ENCODE measurements around the gene CBX2. TPM values are rescaled to one million over a fixed set of nuclear protein-coding genes. Genes with fewer than 3 reads are reported as not detected.

The CBX2 gene
- total and polyA plus RNA-seq, 8 donors: 1.1 to 3.2 (median 2.5) TPM

DNA sequence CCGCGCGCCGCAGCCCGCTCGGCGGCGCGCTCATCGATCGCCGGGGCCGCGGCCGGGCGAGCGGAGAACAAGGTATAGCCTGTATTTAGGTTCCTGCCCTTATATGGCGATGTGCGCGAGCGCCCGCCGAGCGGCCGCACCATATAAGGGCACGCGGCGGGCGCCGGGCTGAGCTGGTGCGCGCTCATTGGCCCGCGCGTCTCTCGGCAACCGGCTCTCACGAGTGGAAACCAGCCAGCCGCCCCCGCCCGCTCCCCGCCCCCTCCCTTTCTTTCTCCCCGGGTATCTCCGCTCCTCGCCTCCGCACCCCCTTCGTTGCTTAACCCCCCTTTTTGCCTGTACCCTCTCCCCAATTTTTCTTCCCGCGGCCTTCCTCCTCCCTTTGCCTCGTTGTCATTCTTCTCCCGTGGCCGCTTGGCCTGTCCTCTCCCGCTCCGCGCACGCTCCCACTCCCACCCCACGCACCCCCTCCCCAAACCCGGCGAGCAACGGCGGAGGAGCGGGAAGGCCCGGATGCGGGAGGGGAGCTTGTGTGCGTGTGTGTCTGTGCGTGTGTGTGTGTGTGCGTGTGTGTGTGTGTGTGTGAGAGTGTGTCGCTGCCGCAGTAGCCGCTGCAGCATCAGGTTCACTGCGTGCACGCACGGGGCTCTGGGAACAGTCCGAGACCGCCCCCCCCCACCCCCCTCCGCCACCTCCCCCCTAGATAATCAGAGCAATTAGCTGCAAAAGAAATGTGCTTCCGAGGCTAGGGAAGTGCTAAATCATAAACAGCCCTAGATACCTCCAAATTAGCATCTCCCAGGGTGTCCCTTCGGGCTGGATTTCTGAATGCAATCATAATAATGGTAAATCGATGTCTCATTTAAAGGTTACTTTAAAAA, 32.4 kb downstream of the CBX2 start:
- peak; percentile 51 to 88 (median 72) for DNase-seq
- Histone ChIP-seq H3K27ac (no peak overlapping the region), H3K4me1 (peaks cover 19 to 34% (median 20%) of the 10 kb centered on the region in 3 donors), H3K4me3 (no peak overlapping the region), H3K9me3 (no peaks in the 10 kb centered on the region), H3K36me3 (no peaks in the 10 kb centered on the region), H3K27me3 (peaks cover 3 to 37% (median 8%) of the 10 kb centered on the region in 4 donors)
- TF ChIP-seq, protein P1, sequence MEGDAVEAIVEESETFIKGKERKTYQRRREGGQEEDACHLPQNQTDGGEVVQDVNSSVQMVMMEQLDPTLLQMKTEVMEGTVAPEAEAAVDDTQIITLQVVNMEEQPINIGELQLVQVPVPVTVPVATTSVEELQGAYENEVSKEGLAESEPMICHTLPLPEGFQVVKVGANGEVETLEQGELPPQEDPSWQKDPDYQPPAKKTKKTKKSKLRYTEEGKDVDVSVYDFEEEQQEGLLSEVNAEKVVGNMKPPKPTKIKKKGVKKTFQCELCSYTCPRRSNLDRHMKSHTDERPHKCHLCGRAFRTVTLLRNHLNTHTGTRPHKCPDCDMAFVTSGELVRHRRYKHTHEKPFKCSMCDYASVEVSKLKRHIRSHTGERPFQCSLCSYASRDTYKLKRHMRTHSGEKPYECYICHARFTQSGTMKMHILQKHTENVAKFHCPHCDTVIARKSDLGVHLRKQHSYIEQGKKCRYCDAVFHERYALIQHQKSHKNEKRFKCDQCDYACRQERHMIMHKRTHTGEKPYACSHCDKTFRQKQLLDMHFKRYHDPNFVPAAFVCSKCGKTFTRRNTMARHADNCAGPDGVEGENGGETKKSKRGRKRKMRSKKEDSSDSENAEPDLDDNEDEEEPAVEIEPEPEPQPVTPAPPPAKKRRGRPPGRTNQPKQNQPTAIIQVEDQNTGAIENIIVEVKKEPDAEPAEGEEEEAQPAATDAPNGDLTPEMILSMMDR (IDR thresholded peaks at IDR 0.05): no peak
- intact Hi-C loops (cut with DNase I): no loop called here
- ATAC-seq: peak; percentile 38 to 75 (median 68)
- FAIRE-seq: no peak
- WGBS, 2 donors: 1 to 2% methylated on average over 24 to 79 of the region's 79 CpGs

DNA sequence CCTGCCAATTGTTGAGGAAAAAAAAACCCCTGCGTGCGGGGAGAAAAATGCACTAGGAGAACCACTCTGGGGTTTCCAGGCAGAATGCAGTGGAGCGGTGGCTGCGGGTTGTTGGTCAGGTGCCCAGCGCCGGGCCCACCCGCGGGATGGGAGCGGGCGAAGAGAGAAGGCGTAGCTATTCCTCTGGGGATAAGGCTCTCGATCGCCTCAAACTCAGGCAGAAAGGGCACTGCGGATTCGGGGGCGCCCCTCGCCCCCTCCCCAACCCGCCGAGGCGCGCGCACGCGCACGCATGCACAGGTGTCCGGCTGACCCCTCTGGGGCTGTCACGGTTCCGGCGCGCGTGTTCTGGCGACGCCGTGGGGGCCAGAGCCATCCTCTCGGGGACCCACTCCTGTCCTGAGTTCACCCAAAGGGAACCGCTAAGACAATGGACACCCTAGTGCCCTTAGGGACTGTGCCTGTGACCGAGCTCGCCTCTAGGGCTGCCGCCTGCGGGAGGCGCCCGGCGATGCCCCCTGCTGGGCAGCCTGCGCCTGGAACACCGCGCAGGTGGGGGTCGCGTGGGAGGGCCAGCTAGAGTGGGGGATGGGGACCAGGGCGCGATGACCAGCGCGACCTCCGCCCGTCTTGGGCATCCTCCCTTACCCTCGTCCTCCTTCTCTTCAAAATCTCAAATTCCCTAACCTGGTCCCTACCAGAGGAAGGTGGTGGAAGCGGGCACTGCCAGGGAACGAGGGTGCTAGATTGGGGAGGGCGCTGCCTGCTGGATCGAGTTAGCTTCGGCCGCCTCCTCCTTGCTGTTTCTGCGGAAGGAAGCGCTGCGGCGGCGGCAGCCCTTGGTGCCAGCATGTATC, 33.3 kb downstream of the CBX2 start:
- intact Hi-C loops (cut with DNase I): no loop called here
- no peaks in the 10 kb centered on the region for H3K9me3 ChIP-seq
- DNase-seq: peak in 4 of 6 donors; percentile 55 to 78 (median 66)
- H3K27me3 ChIP-seq: peaks cover 3 to 30% (median 8%) of the 10 kb centered on the region in 4 donors
- no peak for FAIRE-seq
- WGBS, 2 donors: 2% methylated on average over 57 to 66 of the region's 66 CpGs
- H3K27ac ChIP-seq: no peak overlapping the region
- peaks cover 21 to 36% (median 22%) of the 10 kb centered on the region in 3 donors for H3K4me1 ChIP-seq
- ATAC-seq: peak; percentile 23 to 58 (median 54)
- TF ChIP-seq, protein P1 (IDR thresholded peaks at IDR 0.05): peak; percentile 8 to 56 (median 54)
- H3K4me3 ChIP-seq: peak overlapping the region in 1 of 4 donors; percentile 7
- H3K36me3 ChIP-seq: no peaks in the 10 kb centered on the region

DNA sequence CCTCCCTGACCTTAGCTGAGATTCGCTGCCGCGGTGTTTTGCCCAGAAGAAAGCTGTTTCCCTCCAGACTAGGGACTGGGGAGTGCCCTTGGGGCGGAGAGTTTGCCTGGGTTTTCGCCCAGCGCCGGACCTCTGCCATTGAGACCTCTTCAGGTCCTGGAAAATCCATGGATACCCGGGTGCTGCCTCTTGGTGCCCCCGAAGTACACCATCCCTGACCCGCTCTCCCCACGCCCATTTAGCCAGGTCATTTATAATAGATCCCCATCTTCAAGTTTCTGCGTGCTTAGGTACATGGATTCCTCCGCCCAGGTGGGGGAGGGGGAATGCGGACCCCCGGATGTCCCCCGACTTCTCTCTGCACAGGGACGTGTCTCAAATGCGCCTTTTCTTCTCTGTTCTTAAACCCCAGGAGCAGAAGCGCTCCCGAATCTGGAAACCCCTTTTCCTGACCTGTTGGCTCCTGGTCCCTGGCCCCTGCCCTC, 34.0 kb downstream of the CBX2 start:
- TF ChIP-seq, protein P1 (IDR thresholded peaks at IDR 0.05): no peak
- no peak for FAIRE-seq
- H3K27me3 ChIP-seq: peaks cover 0 to 24% (median 7%) of the 10 kb centered on the region in 4 donors
- intact Hi-C loops (cut with DNase I): no loop called here
- peaks cover 21 to 36% (median 22%) of the 10 kb centered on the region in 3 donors for H3K4me1 ChIP-seq
- no peak overlapping the region for H3K27ac ChIP-seq
- no peak for ATAC-seq
- peak in 2 of 6 donors; percentile 66 to 77 for DNase-seq
- H3K9me3 ChIP-seq: no peaks in the 10 kb centered on the region
- H3K36me3 ChIP-seq: no peaks in the 10 kb centered on the region
- WGBS, 2 donors: 18 to 19% methylated on average over 20 of the region's 20 CpGs
- peak overlapping the region in 1 of 4 donors; percentile 7 for H3K4me3 ChIP-seq

DNA sequence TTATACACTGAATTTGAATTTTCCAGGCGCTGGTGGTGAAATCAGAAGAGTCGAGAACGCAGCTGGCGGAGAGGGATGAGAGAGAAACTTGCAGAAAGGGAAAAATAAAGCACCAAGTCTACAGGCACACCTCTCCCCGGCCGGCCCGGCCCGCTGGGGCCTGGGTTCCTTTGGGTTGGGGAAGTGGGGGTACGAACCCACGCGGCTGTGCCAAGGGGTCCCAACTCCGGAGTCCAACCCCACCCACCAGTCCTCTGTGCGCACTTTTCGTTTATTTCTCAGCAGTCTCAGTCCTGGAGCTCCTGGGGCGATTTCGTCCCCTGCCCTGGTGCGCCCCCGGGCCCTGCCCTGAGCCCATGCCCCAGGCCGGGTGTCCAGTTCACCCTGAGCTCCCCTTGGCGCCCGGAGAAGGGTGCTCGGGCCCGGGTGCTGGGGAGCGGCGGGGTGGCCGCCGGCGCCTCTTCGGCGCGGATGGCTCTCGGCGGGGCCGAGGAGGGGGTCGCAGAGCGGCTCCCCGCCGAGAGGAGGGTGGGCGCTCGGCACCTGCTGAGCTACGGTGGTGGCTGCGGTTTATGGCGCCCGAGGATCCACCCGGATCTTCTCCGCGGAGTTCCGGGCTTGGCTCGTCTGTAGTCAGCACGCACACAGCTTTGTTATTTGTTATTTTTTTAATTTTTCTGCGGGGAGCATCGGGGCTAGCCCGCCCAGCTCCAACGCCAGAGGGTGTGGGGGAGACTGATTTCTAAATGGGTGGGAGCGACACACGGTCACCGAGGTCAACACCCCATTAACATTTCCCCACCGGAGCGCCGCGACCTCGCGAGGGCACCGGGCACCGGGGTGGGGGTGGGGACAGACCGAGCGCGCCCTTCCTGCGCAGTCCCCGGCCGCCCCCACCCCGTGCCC, 34.7 kb downstream of the CBX2 start:
- H3K27ac ChIP-seq: no peak overlapping the region
- WGBS, 2 donors: 12 to 13% methylated on average over 53 to 72 of the region's 72 CpGs
- H3K36me3 ChIP-seq: no peaks in the 10 kb centered on the region
- DNase-seq (peak in 2 of 6 donors; percentile 59 to 60), ATAC-seq (no peak), FAIRE-seq (no peak)
- H3K4me1 ChIP-seq: peaks cover 21 to 36% (median 22%) of the 10 kb centered on the region in 3 donors
- H3K9me3 ChIP-seq: no peaks in the 10 kb centered on the region
- TF ChIP-seq, protein P1 (IDR thresholded peaks at IDR 0.05): no peak
- peak overlapping the region in 2 of 4 donors; percentile 34 to 35 for H3K4me3 ChIP-seq
- peaks cover 0 to 22% (median 7%) of the 10 kb centered on the region in 4 donors for H3K27me3 ChIP-seq
- intact Hi-C loops (cut with DNase I): no loop called here

All from pancreas (tissue), 10 donors.